ENCODE measurements around the gene AHCYL1. TPM values are rescaled to one million over a fixed set of nuclear protein-coding genes. Genes with fewer than 3 reads are reported as not detected.

The AHCYL1 gene
- total RNA-seq, 1 experiment from 2014 or later: 89.0 TPM

DNA sequence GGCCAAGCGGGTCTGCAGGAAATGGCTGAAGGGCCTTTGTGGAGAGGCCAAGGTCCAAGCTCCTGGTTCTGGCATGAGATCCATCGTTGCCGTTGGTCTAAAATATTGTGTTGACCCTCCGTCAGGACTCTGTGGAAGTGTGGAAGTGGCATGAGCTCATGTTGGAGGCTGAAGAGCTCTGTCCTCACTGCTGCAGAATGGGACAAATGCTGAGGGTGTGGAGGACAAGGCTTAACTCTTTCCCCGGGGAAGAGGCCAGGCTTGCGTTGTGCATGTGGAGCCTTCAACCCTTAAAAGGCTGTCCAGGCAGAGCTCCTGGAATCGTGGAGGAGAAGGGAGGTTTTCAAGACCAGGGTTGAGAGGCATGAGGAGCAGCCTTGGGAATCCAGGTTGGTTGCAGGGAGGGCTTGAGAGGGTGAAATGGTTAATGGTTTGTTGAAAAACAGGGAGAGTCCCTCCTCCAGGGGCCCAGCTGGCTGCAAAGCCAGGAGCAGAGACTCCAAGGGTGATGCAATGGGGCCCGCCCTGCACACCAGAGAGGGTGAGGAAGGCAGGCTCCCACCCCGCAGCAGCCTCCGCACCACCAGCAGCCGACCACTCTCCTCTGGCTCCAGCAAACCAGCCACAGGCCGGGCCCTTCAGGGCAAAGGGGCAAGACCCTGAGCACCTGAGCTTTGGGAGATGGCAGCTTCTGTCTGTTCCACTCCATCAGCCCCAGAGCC lies 6.7 kb upstream of the AHCYL1 start:
- H2BK15ac ChIP-seq (ENCODE audit: low read depth, low read length): no peak overlapping the region
- no peak overlapping the region for H2BK20ac ChIP-seq (ENCODE audit: low read depth, low read length, poor library complexity, severe bottlenecking)
- H3K79me1 ChIP-seq (ENCODE audit: insufficient read depth, low read depth, low read length, poor library complexity, severe bottlenecking): no peaks in the 10 kb centered on the region
- no peaks in the 10 kb centered on the region for H3K36me3 Mint-ChIP-seq (ENCODE audit: insufficient read depth in 1 of 3, low read depth in 3 of 3)
- no peaks in the 10 kb centered on the region for H3K23me2 ChIP-seq (ENCODE audit: insufficient read length, low read depth, low read length, poor library complexity, severe bottlenecking)
- H3K9me3 Mint-ChIP-seq: no peaks in the 10 kb centered on the region
- H3K4me1 ChIP-seq (ENCODE audit: insufficient read depth, low read length): no peaks in the 10 kb centered on the region
- no peak overlapping the region for H2BK12ac ChIP-seq (ENCODE audit: insufficient read length, low read depth, low read length)
- no peak overlapping the region for H3K56ac ChIP-seq (ENCODE audit: insufficient read length, low read depth, low read length)
- no peak overlapping the region for H4K5ac ChIP-seq (ENCODE audit: insufficient read length, low read depth, low read length)
- H3T11ph ChIP-seq (ENCODE audit: low read length): no peak overlapping the region
- no peak overlapping the region for H4K8ac ChIP-seq (replicated peaks; ENCODE audit: insufficient read length, low read depth, low read length)
- H3K14ac ChIP-seq (ENCODE audit: insufficient read depth, low read length): no peak overlapping the region
- H2AFZ ChIP-seq (ENCODE audit: low read length): no peak overlapping the region
- WGBS (ENCODE audit: extremely low coverage, insufficient read length, low lambda C conversion rate): no CpG with 5 or more reads among the region's 12 CpGs
- no peak overlapping the region for H2BK5ac ChIP-seq (ENCODE audit: insufficient read length, low read length)
- H3K23ac ChIP-seq (ENCODE audit: insufficient read length, low read depth, low read length): no peak overlapping the region
- H3K9me3 ChIP-seq (ENCODE audit: control insufficient read depth, low read depth, low read length): no peaks in the 10 kb centered on the region
- H4K20me1 ChIP-seq (ENCODE audit: control insufficient read depth, insufficient read depth, insufficient read length): no peaks in the 10 kb centered on the region
- H2BK120ac ChIP-seq (ENCODE audit: low read depth, low read length, poor library complexity, severe bottlenecking): no peak overlapping the region
- H3K18ac ChIP-seq (ENCODE audit: insufficient read length, low read depth, low read length): no peak overlapping the region
- H3K79me2 ChIP-seq (ENCODE audit: insufficient read depth, low read length): no peaks in the 10 kb centered on the region
- no peak overlapping the region for H3K27ac ChIP-seq (ENCODE audit: insufficient read length, low read depth, low read length)
- H3K4me1 Mint-ChIP-seq: peaks cover 4 to 13% of the 10 kb centered on the region in 2 experiments
- H2AK5ac ChIP-seq (ENCODE audit: insufficient read length, low read length): no peak overlapping the region
- H3K4me3 Mint-ChIP-seq: no peak overlapping the region
- H3K4me2 ChIP-seq (ENCODE audit: insufficient read depth, insufficient read length, low read length): no peak overlapping the region
- no peak overlapping the region for H3K9ac ChIP-seq (ENCODE audit: extremely low read depth, insufficient read length, low read length)
- no peak for TF ChIP-seq CTCF (conservative IDR thresholded peaks at IDR 0.05)
- H3K27me3 Mint-ChIP-seq (ENCODE audit: low read depth): peaks cover 2% of the 10 kb centered on the region
- H4K91ac ChIP-seq (ENCODE audit: insufficient read length, low read depth, low read length): no peak overlapping the region
- no peaks in the 10 kb centered on the region for H3K27me3 ChIP-seq (ENCODE audit: insufficient read depth, low read length)
- no peak overlapping the region for H3K4ac ChIP-seq (ENCODE audit: low read depth, low read length)
- H3K27ac Mint-ChIP-seq: no peak overlapping the region
- no peak for DNase-seq

Data from H9 (cell line).